ENCODE results near the gene KPNA2. TPM values are rescaled to one million over a fixed set of nuclear protein-coding genes. Genes with fewer than 3 reads are reported as not detected.

KPNA2 gene
- total and polyA plus RNA-seq, 12 donors = 5.1 to 59.3 (median 22.8) TPM

- intact Hi-C loops (cut with DNase I) = no loop called here
- no peak for DNase-seq
- Histone ChIP-seq H3K27ac (no peak overlapping the region), H3K36me3 (replicated peaks in 1 of 2) (no peaks in the 10 kb centered on the region), H3K4me3 (no peak overlapping the region), H3K27me3 (no peaks in the 10 kb centered on the region), H3K9me3 (replicated peaks in 1 of 3) (no peaks in the 10 kb centered on the region), H3K4me1 (replicated peaks in 1 of 2) (peaks cover 1 to 2% of the 10 kb centered on the region in 2 donors)
- TF ChIP-seq POLR2A (IDR thresholded peaks at IDR 0.05) (no peak), CTCF (IDR thresholded peaks at IDR 0.05) (no peak)
- WGBS, 4 donors = 68 to 75% (median 69%) methylated on average over 8 of the region's 8 CpGs
Observed at GRCh38 chr17:68029512-68030215, 5.9 kb upstream of the KPNA2 start.

GRCh38 chr17:68033636-68034451 lies 1.7 kb upstream of the KPNA2 start:
- intact Hi-C loops (cut with DNase I) = no loop called here
- peak in 3 of 7 donors; percentile 25 to 42 (median 36) for DNase-seq
- Histone ChIP-seq H3K4me3 (no peak overlapping the region), H3K27ac (no peak overlapping the region), H3K27me3 (no peaks in the 10 kb centered on the region), H3K4me1 (replicated peaks in 1 of 2) (peaks cover 4 to 18% of the 10 kb centered on the region in 2 donors), H3K9me3 (replicated peaks in 1 of 3) (no peaks in the 10 kb centered on the region), H3K36me3 (replicated peaks in 1 of 2) (peaks cover 0 to 13% of the 10 kb centered on the region in 2 donors)
- WGBS, 4 donors = 68 to 75% (median 74%) methylated on average over 7 of the region's 7 CpGs
- TF ChIP-seq CTCF (IDR thresholded peaks at IDR 0.05) = no peak
- peak in 1 of 2 donors; percentile 11 for TF ChIP-seq POLR2A (IDR thresholded peaks at IDR 0.05)

- Histone ChIP-seq H3K36me3 (replicated peaks in 1 of 2) (peaks cover 0 to 16% of the 10 kb centered on the region in 2 donors), H3K27ac (no peak overlapping the region), H3K4me1 (replicated peaks in 1 of 2) (peaks cover 4 to 18% of the 10 kb centered on the region in 2 donors), H3K27me3 (no peaks in the 10 kb centered on the region), H3K9me3 (replicated peaks in 1 of 3) (no peaks in the 10 kb centered on the region), H3K4me3 (no peak overlapping the region)
- no peak for TF ChIP-seq POLR2A (IDR thresholded peaks at IDR 0.05)
- TF ChIP-seq CTCF (IDR thresholded peaks at IDR 0.05) = no peak
- 50 to 70% (median 64%) methylated on average over 1 of the region's 1 CpG for WGBS, 4 donors
- intact Hi-C loops (cut with DNase I) = no loop called here
- DNase-seq = no peak
Observed at GRCh38 chr17:68034452-68034776, 1.1 kb upstream of the KPNA2 start.

- Histone ChIP-seq H3K4me1 (replicated peaks in 1 of 2) (peaks cover 4 to 18% of the 10 kb centered on the region in 2 donors), H3K36me3 (replicated peaks in 1 of 2) (peaks cover 0 to 16% of the 10 kb centered on the region in 2 donors), H3K9me3 (replicated peaks in 1 of 3) (no peaks in the 10 kb centered on the region), H3K27me3 (no peaks in the 10 kb centered on the region), H3K27ac (no peak overlapping the region), H3K4me3 (peak overlapping the region in 1 of 4 donors; percentile 43)
- intact Hi-C loops (cut with DNase I) = no loop called here
- TF ChIP-seq POLR2A (IDR thresholded peaks at IDR 0.05) = no peak
- TF ChIP-seq CTCF (IDR thresholded peaks at IDR 0.05) = no peak
- 2 to 3% (median 2%) methylated on average over 20 to 23 of the region's 27 CpGs for WGBS, 4 donors
- peak in 6 of 7 donors; percentile 91 to 95 (median 94) for DNase-seq
Observed at GRCh38 chr17:68035131-68035522, 408 bp upstream of the KPNA2 start.

Data from adrenal gland (tissue), 12 donors.